Measurements from ENCODE around the gene ID3. TPM values are rescaled to one million over a fixed set of nuclear protein-coding genes. Genes with fewer than 3 reads are reported as not detected.

ID3 gene
- total RNA-seq, 1 experiment from 2014 or later: 39.6 TPM

DNA sequence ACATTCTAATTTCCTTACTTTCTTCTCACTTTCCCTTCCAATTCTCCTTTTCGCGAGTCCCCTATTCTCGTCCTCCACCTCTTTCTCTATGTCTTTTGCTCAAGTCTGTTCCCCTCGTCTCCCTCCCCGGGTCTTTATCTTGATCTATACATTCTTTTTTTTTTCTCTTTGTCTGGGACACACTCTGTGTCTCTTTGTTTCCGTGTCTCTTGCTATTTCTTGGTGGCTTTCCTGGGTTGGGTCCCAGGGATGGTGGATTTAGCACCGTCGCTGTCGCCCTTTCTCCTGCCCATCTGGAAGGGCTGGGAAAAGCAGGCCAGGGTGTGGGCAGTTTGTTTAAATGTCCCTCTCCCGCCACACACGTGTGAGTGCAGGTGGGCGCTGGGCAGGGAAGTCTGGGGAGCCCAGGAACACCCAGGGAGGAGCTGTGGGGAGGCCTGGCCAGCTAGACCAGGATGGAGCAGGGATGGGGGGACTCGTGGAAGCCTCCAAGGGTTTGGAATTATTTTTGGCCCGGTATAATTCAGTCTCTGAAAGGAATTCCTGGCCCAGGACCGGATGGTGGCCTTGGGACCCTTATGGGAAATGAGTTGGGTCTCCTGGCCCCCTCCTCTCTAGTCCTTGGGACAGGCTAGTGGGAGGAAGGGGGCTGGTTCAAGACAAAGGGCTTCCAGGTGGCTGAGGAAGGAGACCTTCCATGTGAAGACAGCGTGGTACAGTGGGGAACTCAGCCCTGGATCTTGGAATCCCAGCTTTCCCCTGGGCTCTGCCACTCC lies 9.5 kb upstream of the ID3 start:
- no peak for TF ChIP-seq CTCF (IDR thresholded peaks at IDR 0.05)
- DNase-seq (ENCODE audit: low read depth, low spot score) (no peak), ATAC-seq (peak; percentile 49)
- intact Hi-C loops (cut with micrococcal nuclease; ENCODE audit: unreplicated experiment) (no loop called here), in situ Hi-C loops (cut with HindIII; ENCODE audit: low pct_unique_long_range_greater_than_20kb, low sequenced_read_pairs) (no loop called here)
- peak overlapping the region; percentile 44 to 59 for H3K4me3 ChIP-seq (ENCODE audit: low read depth in 2 of 2, low read length in 2 of 2)
- BruUV-seq (replicated peaks): no TSS peak
- H3K36me3 ChIP-seq (ENCODE audit: control insufficient read depth, insufficient read depth, low read length): no peaks in the 10 kb centered on the region
- H3K27ac ChIP-seq (ENCODE audit: low read length): peak overlapping the region; percentile 78
- ChIA-PET POLR2A (interaction anchor here (1.0 kb wide), 1 partner anchor 9 kb away, joined by 3 read pairs; the partner anchor contains the start of gene ID3), CTCF (no interaction called here)
- no peaks in the 10 kb centered on the region for H3K27me3 ChIP-seq (ENCODE audit: control insufficient read depth, insufficient read depth, low read length)
- no peaks in the 10 kb centered on the region for H3K9me3 ChIP-seq (ENCODE audit: control insufficient read depth, insufficient read depth, low read depth, low read length)
- peaks cover 24% of the 10 kb centered on the region for H3K4me1 ChIP-seq (ENCODE audit: control insufficient read depth, insufficient read depth, low read length)

- Histone ChIP-seq H3K4me1 (ENCODE audit: control insufficient read depth, insufficient read depth, low read length) (peaks cover 30% of the 10 kb centered on the region), H3K9me3 (ENCODE audit: control insufficient read depth, insufficient read depth, low read depth, low read length) (no peaks in the 10 kb centered on the region), H3K27ac (ENCODE audit: low read length) (peak overlapping the region; percentile 78), H3K27me3 (ENCODE audit: control insufficient read depth, insufficient read depth, low read length) (no peaks in the 10 kb centered on the region), H3K36me3 (ENCODE audit: control insufficient read depth, insufficient read depth, low read length) (no peaks in the 10 kb centered on the region), H3K4me3 (ENCODE audit: low read depth in 2 of 2, low read length in 2 of 2) (peak overlapping the region; percentile 44 to 59)
- peak; percentile 52 for ATAC-seq
- BruUV-seq (replicated peaks): no TSS peak
- in situ Hi-C loops (cut with HindIII; ENCODE audit: low pct_unique_long_range_greater_than_20kb, low sequenced_read_pairs): no loop called here
- DNase-seq (ENCODE audit: low read depth, low spot score): no peak
- POLR2A ChIA-PET: no interaction called here
- CTCF ChIA-PET: interaction anchor here (0.7 kb wide), 1 partner anchor 32 kb away, joined by 4 read pairs; no protein-coding TSS in a partner anchor
- intact Hi-C loops (cut with micrococcal nuclease; ENCODE audit: unreplicated experiment): no loop called here
- no peak for TF ChIP-seq POLR2AphosphoS5 (IDR thresholded peaks at IDR 0.05; ENCODE audit: low read depth, low read length)
- TF ChIP-seq TCF7L2 (IDR thresholded peaks at IDR 0.05; ENCODE audit: low read depth, low read length): no peak
- TF ChIP-seq SIN3A (IDR thresholded peaks at IDR 0.05; ENCODE audit: borderline replicate concordance, insufficient read depth, low read depth, low read length): no peak
- TF ChIP-seq REST (IDR thresholded peaks at IDR 0.05; ENCODE audit: insufficient read depth in 1 of 2, low read depth in 2 of 2, low read length in 1 of 2): no peak
- no peak for TF ChIP-seq CTCF (IDR thresholded peaks at IDR 0.05)
These were observed 8.8 kb upstream of the ID3 start for GRCh38 chr1:23567996-23568607.

Measured in Panc1 (cell line).